HG03175 (cell line): ENCODE measurements around the gene ANKS1A.
"Not testable (repeated sequence)": the region's sequence is repeated elsewhere in the genome, so short reads cannot be mapped to it uniquely, and the experiment has no call there.

Source experiments
- ATAC-seq: cut with Tn5 transposase; IDR thresholded peaks from one replicate; pipeline ENCODE4 v1.9.1; 2021; ENCODE audit warnings: mild to moderate bottlenecking, moderate library complexity; ENCODE audit not compliant: unreplicated experiment

ANKS1A gene

GRCh38 chr6:34877869-34878485 lies 11.1 kb upstream of the ANKS1A start:
- no peak for ATAC-seq

DNA sequence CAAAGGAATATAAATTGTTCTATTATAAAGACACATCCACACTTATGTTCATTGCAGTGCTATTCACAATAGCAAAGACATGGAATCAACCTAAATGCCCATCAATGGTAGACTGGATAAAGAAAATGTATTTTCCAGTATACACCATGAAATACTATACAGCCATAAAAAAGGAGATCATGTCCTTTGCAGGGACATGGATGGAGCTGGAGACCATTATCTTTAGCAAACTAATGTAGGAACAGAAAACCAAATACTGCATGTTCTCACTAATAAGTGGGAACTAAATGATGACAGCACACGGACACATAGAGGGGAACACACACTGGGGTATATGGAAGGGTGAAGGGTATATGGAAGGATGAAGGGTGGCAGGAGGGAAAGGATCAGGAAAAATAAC lies 5.0 kb upstream of the ANKS1A start:
- not testable (repeated sequence) for ATAC-seq

GRCh38 chr6:34884996-34885395 lies 4.1 kb upstream of the ANKS1A start:
- no peak for ATAC-seq

- not testable (repeated sequence) for ATAC-seq
These were observed 3.2 kb upstream of the ANKS1A start for GRCh38 chr6:34885837-34886236.

DNA sequence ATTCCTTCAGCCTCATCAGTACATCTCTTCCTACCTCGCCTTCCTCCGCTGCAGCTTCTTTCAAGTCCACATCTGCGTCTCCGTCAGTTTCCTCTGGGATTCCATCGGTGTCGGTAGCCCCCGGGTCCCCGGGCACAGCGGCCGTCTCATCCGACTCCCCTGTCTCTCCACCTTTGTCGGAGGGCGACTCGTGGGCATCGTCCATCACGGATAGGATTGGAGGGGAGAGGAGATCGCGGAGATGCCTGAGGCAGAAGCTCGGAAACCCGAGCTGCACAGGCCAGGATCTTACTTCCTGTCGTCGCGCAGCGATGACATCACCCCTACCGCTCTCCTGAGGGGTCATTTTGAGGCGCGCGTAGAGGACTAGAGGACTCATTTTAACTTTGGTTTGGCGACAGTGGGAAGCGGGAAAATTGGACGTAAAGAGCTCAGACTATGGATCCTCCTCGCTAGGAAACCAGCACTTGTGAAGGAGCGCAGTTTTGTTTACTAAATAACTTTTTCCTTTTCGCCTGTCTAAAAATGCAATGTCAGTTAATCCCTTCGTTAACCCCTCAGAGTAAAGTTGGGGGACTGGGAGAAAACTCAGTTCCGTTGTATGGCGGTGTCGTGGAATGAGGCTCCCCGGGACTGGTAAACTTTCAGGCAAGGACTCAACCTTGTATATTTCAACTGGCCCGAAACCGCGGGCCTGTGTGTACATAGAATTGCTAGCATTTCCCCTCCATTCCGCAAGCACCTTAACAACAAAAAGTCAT lies 1.1 kb upstream of the ANKS1A start, which contains the start of gene TAF11:
TAF11 (minus strand) TSS at position 290 of the 761 bp plus-strand sequence; CDS start at position 205, 85 bp downstream.
- peak; percentile 75 for ATAC-seq

GRCh38 chr6:34888514-34888856 lies 570 bp upstream of the ANKS1A start:
- ATAC-seq, result no peak

GRCh38 chr6:34890533-34890925 lies 1.5 kb downstream of the ANKS1A start:
- no peak for ATAC-seq

- no peak for ATAC-seq
These were observed 2.2 kb downstream of the ANKS1A start for GRCh38 chr6:34891296-34891695.

GRCh38 chr6:34894693-34895092 lies 5.6 kb downstream of the ANKS1A start:
- no peak for ATAC-seq

DNA sequence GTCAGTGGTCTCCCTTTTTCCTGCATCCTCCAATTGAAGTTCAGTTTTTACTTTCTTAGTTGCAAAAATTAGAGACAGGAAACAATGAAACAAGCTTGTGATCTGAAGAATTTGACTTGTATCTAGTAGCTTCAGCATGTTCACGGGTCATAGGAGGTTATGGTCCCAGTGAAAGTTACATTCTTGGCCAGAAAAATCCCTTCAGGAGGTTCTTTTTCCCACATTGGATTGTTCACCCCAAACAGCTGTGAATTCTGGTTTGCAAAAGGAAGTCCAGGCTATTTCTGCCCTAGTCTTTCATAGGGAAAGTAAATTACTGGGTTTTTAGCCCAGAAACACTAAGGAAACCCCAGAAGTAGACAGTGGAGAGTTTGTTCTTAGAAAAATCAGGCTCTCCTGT lies 8.1 kb downstream of the ANKS1A start:
- no peak for ATAC-seq

GRCh38 chr6:34897716-34898115 lies 8.7 kb downstream of the ANKS1A start:
- ATAC-seq, result no peak

DNA sequence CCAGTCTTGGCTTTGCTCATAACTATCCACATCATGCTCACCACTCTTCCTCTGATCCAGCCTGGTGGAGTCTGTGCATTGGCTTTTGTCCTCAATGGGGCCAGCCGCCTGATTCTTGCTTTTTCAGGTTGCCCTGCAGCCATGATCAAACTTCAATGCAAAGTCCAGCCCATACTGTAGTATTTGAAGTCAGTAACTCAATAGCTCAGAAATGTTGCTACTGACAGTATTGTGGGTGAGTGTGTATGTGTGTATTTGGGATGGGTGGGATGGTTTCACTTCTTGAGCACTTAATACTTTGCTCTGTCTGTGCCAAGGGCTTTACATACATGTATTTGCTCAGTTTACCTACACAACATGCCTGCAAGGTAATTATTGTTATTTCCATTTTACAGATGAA lies 10.7 kb downstream of the ANKS1A start:
- ATAC-seq, result not testable (repeated sequence)

DNA sequence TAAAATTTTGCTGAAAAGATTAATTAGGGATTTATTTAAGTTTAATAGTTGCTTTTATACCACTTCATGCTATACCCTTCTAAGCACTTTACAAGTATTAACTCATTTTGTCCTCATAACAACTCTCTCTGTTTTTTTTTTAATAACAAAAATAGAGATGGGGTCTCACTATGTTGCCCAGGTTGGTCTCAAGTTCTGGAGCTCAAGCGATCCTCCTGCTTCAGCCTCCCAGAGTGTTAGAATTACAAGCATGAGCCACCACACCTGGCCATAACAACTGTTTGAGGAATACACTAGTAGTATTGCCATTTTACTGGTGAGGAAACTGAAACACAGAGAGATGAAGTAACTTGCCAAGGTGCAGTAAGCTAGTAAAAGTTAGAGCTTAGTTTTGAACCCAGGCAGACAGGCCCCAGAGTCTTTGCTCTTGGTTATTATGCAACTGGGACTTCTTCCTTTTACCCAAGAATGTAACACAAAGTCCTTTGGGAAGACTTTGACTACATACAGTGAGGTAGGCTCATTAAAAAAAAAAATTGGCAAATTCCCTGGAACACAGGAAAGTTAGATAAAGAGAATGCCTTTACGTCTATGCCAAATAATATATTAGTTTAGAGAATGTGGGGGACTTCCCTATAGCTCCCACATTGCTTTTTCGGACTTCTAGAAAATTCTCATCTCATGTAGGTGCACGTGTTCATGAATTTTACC lies 11.4 kb downstream of the ANKS1A start:
- no peak for ATAC-seq

DNA sequence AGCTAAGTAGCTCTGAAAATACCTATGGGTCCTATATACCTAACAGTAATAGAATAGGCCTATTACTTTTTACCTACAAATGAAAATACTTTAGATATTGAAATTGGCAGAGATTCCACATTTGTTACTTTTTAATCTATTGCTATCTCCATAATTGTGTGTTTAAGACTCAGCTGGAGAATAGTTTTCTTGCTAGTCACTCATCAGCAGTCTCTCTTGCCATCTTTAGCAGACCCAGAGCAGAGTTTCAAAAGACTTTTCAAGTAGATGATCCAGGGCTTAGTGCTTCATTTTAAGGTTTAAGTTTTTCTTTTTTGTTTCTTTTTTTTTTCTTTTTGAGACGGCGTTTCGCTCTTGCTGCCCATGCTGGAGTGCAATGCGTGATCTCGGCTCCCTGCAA lies 12.9 kb downstream of the ANKS1A start:
- ATAC-seq, result no peak

- ATAC-seq, result no peak
These were observed 16.0 kb downstream of the ANKS1A start for GRCh38 chr6:34904990-34905613.

GRCh38 chr6:34906826-34907225 lies 17.8 kb downstream of the ANKS1A start:
- no peak for ATAC-seq

- ATAC-seq, result no peak
These were observed 19.1 kb downstream of the ANKS1A start for GRCh38 chr6:34908194-34908593.

DNA sequence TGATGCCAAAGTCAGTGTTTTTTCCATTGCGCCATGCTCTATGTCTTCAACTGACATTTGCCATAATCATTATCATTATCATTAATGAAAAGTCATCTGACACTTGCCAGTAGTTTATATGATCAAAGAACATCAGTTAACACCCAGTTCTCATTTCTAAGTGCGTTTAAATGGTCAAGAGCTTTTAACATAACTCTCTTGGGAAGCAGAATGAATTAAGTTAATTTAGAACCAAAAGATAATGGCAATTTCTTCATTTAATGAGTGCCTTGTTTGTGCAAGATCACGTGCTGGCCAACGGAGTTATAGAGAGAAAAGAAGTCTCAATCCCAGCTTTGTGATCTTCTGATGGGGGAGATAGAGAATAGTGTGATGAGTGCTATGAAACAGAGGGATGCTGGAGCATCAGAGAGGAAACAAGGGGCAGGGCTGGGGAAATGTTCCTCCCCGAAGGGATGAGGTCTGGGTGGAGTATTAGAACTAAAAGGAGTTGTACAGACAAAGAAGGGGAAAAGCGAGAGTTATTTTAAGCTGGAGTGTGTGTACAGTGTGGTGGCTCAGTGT lies 20.3 kb downstream of the ANKS1A start:
- no peak for ATAC-seq

DNA sequence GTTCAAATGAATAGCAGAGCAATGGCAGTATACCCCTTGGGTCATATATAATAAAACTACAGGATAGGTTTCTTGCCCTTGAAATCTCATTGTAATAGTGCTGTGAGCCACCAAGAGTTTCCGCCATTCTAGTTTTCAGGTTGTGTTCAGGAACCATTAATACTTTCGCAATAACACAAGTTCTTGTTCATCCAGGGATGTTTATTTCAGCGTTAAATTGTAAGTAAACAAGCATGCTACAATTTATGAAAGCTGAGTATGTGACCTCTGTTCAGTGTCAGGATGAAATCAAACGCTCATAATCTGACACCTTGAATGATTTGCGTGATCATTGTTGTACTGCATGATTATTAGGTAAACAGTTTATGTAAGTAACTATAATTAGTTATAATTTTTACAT lies 22.8 kb downstream of the ANKS1A start:
- ATAC-seq, result no peak

GRCh38 chr6:34912715-34913464 lies 23.8 kb downstream of the ANKS1A start:
- peak; percentile 70 for ATAC-seq
